Activated T-cell treated with anti-CD3 and anti-CD28 coated beads for 48 hours (primary cell): ENCODE results near the gene AKR7A2.
"Not testable (repeated sequence)": the region's sequence is repeated elsewhere in the genome, so short reads cannot be mapped to it uniquely, and the experiment has no call there.

Experiments used
- DNase-seq: peaks from one replicate; pipeline ENCODE4 v3.0.0-alpha.2; 2020; ENCODE audit warnings: low read depth

Gene AKR7A2

GRCh38 chr1:19260211-19261138, 51.5 kb downstream of the AKR7A2 start:
- DNase-seq: no peak

GRCh38 chr1:19258353-19258752, 53.6 kb downstream of the AKR7A2 start:
- DNase-seq: no peak

- no peak for DNase-seq
These were observed 54.6 kb downstream of the AKR7A2 start for GRCh38 chr1:19257178-19257914.

- not testable (repeated sequence) for DNase-seq
These were observed 55.6 kb downstream of the AKR7A2 start for GRCh38 chr1:19256301-19256700.

GRCh38 chr1:19255288-19255687, 56.7 kb downstream of the AKR7A2 start:
- DNase-seq: no peak

GRCh38 chr1:19254416-19254815, 57.5 kb downstream of the AKR7A2 start:
- no peak for DNase-seq
